ENCODE data around the gene GATB. TPM values are rescaled to one million over a fixed set of nuclear protein-coding genes. Genes with fewer than 3 reads are reported as not detected.
A peak's percentile ranks its signal among the peaks of the same experiment; 100 is the strongest.

The GATB gene, protein sequence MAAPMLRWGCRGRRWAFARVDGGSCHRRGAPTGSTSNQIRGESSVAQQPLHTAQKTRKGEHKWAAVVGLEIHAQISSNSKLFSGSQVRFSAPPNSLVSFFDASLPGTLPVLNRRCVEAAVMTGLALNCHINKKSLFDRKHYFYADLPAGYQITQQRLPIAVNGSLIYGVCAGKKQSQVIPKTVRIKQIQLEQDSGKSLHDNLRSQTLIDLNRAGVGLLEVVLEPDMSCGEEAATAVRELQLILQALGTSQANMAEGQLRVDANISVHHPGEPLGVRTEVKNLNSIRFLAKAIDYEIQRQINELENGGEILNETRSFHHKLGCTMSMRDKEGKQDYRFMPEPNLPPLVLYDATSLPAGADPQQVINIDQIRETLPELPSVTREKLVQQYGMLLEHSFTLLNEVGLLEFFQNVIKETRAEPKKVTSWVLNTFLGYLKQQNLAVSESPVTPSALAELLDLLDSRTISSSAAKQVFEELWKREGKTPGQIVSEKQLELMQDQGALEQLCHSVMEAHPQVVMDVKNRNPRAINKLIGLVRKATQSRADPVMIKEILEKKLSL
- total RNA-seq (ENCODE audit: insufficient read depth, low replicate concordance): 35.9 TPM

DNA sequence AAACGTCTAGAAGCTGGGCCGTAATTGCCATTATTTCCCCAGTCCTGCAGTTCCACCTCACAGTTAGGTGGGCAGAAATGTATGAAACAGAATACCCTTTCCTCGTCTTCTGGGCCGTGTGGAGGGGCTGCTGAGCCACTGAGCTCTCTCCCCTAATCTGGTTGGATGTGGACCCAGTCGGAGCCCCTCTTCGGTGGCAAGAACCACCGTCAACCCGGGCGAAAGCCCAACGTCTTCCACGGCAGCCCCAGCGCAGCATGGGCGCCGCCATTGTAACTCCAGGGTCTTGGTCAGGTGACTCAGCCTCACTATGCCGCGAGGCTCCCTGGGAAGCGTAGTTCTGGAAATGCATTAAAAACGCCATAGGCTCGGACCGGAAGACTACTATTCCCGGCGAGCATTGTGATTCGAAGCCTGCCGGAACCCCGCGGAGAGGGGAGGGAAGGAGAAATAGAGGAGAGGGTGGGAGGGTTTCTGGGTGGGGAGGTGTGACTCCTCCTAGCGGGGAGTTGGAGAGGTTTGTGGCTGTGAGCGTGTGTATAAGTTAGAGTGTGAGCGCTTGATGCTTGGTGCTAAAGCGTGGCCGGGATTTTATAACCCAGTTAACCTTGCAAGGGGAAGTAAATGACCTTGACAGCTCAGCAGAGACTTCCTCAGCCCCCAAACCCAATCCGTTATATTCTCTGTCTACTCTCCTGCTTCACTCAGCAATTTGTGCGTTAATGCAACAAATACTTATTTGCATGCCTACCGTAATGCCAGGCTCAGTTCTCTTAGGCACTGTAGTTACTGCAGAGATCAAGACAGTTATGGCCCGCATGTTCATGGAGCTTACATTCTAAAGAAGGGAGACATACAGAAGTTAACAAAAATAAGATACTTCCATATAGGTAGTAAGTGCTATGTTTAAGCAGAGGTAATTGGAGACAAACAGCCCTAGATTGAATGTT lies at the start of gene GATB:
TSS of gene GATB (minus strand) at position 296 of the 950 bp plus-strand sequence. CDS start at position 271, 25 bp downstream.
- DNase-seq (ENCODE audit: low spot score): peak; percentile 99

DNA sequence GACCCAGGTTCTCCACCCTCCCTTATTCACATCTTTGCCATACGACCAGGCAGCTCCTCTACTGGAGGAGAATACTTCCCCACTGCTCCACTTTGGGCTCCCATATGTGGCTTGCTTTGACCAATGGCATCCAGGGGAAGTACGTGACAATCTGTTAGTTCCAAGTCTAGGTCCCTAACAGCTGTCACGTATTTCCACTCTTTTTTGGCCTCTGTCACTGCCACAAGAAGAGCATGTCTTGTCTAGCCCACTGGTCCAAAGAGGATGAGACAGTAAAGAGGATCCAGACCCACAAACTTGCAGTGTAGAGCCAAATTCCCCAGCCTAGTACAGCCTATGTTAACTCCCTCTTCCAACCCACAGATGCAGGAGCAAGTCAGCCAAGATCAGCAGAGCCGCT lies 49.7 kb upstream of the GATB start:
- DNase-seq (ENCODE audit: low spot score): no peak

GRCh38 chr4:151809716-151810115 lies 48.9 kb upstream of the GATB start:
- no peak for DNase-seq (ENCODE audit: low spot score)

- no peak for DNase-seq (ENCODE audit: low spot score)
Observed at GRCh38 chr4:151808542-151808941, 47.7 kb upstream of the GATB start.

GRCh38 chr4:151808120-151808529 lies 47.3 kb upstream of the GATB start:
- no peak for DNase-seq (ENCODE audit: low spot score)

DNA sequence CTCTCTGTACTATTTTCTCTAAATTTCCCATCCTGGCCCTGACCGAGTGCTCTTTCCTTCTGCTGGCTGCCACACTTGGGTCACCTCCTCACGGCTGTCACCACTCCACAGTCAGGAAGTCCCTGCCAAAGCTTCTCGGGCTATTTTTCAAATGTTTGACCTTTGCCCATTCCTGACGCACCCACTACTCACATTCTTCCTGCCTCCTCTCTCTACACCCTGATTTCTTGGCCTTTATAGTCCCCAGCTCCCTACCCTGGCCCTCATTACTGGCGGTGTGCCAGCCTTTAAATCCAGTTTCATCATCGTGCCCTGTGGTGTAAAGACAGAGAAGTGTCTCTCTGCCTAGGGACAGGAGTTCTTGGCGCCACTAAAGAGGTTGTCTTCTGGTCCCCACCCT lies 46.4 kb upstream of the GATB start:
- peak; percentile 6 for DNase-seq (ENCODE audit: low spot score)

DNA sequence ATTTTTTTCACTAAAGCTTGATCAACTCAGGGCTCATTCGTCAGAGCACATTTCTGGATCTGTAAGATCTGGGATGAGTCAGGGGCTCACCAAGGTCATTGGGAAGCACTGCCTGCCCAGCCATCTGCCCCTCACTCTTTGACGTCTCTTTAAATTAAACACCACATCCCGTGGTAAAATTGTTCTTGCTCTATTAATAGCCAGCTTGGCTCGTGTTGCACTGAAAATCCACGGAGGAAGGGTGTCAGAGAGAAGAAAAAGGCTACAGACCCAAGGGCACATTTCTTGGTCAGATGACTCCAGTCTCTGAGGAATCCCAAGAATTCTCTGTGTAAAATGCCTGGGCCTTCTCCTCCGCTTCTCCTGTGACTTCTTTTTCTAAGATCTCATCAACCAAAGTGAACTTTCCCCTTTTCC lies 45.7 kb upstream of the GATB start:
- peak; percentile 20 for DNase-seq (ENCODE audit: low spot score)

DNA sequence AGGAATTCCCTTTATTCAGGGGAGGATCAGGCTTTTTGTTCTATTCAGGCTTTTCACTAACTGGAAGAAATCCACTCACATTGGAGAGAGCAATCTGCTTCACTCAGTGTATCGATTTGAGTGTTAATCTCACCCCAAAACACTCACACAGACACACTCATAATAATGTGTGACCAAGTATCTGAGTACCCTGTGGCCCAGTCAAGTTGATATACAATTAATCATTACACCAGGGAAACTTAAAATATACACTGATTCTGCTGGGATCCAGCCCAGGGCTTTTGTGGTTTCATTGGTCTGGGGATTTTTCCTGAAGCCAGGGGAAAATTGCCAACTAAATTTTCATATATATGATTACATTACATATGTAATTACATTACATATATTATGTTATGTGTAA lies 44.0 kb upstream of the GATB start:
- no peak for DNase-seq (ENCODE audit: low spot score)

DNA sequence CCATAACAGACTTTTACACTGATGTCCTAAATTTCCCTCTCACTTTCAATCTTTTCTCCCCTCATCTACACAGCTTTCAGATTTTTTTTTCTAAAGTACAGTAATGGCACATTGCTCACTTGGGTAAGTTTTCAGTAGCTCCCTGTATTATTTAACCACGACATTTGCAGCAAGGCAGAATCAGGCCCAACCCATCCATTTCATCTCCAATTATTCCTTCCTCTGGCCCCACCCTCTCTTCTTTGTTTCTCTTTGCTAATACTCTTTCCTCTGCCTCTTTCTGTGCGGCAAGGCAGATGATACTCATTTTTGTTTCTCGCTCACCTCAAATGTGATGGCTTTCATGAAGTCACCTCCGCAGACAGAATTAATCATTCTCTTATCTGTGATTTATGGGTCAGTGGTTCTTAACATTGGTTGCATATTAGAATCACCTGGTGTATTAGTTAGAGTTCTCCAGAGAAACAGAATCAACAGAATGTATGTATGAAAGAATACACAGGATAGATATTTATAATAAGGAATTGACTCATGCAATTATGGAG lies 43.4 kb upstream of the GATB start:
- no peak for DNase-seq (ENCODE audit: low spot score)

DNA sequence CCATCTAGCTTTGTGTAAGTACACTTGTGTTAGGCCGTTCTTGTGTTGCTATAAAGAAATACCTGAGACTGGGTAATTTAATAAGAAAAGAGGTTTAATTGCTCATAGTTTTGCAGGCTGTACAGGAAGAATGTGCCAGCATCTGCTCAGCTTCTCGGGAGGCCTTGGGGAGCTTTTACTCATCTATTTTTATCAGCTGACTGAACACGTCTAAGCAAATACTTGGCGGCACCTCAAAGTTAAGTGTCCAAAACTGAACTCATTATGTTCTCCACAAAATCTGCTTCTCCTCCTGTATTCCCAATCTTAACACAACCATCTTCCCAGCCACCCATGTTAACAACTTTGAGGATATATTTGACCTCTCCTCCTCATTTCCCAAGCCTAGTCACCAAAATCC lies 42.4 kb upstream of the GATB start:
- DNase-seq (ENCODE audit: low spot score): no peak

GRCh38 chr4:151801547-151802516 lies 41.0 kb upstream of the GATB start:
- DNase-seq (ENCODE audit: low spot score): no peak

DNA sequence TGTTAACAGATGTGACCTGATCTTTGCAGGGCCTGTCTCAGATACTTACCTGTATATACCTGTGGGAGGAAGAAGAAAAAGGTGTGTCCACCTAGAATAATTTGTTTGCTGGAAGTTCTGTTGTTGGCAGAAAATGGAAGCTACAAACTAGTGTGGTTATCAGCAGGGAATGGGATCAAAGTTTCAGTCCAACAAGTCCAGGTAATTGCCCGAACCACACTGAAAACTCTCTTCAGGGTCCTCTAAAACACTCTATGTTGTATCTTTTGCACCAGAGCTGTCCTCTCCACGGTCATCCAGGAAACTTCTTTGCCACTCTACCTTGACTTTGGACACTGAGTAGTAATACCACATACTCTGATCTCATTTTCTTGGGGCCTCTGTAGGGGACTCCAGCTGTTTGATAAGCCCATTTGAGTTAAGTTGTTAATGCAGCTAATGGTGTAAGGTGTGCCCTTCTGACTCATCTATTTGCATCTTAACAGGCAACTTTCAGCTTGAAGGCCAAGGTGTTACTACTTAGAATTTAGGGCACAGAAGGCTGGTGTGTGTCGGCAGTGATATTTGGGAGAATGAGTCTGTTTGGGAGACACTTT lies 38.7 kb upstream of the GATB start:
- no peak for DNase-seq (ENCODE audit: low spot score)

- DNase-seq (ENCODE audit: low spot score): no peak
Observed at GRCh38 chr4:151798678-151799416, 38.0 kb upstream of the GATB start.

- DNase-seq (ENCODE audit: low spot score): no peak
Observed at GRCh38 chr4:151797853-151798252, 37.0 kb upstream of the GATB start.

- DNase-seq (ENCODE audit: low spot score): peak; percentile 29
Observed at GRCh38 chr4:151797131-151797530, 36.3 kb upstream of the GATB start.

GRCh38 chr4:151796106-151796505 lies 35.3 kb upstream of the GATB start:
- no peak for DNase-seq (ENCODE audit: low spot score)

DNA sequence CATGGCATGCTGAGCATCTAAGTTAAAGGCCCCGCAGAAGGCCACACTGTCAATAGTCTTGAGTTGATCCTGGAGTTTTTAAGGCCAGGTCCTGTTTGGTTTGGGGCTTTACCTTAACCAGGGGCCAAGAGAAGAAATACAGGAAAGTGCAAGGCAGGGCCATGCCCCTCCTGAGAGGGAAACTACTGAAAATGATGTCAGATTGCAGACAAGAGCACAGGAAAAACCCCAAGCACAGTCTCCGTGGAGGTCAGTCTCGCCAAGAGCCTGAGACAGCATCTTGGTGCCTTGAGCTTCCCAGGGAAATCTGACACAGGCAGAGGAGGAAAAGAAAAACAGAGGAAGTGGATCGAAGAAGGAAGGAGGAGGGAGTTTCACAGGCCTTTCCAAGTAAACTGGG lies 32.2 kb upstream of the GATB start:
- DNase-seq (ENCODE audit: low spot score): no peak

- no peak for DNase-seq (ENCODE audit: low spot score)
Observed at GRCh38 chr4:151792530-151792929, 31.7 kb upstream of the GATB start.

DNA sequence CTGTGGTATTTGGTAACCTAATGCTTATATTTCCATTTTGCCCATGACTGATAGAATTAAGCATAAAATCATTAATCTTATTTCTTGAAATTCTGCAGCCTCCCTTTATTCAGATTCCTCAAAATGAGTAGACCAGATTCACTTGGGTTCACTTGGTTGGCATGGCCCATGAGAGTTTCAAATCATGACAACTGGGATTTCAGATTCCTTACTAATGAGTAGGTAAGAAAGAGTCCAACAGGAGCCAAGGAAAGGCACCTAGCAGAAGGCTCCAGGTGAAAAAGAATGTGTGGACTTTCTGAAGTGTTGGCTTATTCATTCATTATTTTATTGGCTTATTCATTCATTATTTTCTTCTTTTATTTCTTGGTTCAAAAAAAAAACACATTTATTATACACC lies 27.2 kb upstream of the GATB start:
- DNase-seq (ENCODE audit: low spot score): no peak

DNA sequence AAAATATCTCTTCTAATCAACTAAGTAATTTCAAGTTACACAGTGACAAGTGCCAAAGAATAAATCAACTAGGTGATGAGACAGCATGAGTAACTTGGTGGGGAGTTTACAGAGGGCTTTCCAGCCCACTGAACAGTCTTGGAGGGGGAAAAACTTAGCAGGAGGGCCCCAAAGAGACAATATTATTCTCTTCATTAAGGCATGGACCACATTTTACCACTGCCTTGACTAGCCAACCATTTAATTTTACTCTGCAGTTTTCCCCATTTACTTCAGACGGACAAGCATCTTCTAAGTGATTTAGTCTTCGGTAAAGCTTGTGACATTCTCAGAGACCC lies 25.3 kb upstream of the GATB start:
- no peak for DNase-seq (ENCODE audit: low spot score)
